SU-DHL-6 (cell line): ENCODE data around the gene PNO1.

ENCODE experiments used
- H2AFZ ChIP-seq: fragments of 200-600 bp; sonication (generic); 2 replicates; pipeline ENCODE4 v1.6.1; 2014; ENCODE audit warnings: low read depth, mild to moderate bottlenecking, moderate library complexity, mixed read lengths, antibody characterized with exemption, low read length; ENCODE audit not compliant: severe bottlenecking
- H3F3A ChIP-seq: fragments of 200-600 bp; shearing (Covaris generic); 2 replicates; pipeline ENCODE4 v1.6.0; 2016; ENCODE audit warnings: antibody characterized with exemption, mild to moderate bottlenecking; ENCODE audit not compliant: insufficient read depth
- H3K27ac ChIP-seq: fragments of 200-600 bp; sonication (generic); 2 replicates; pipeline ENCODE4 v1.5.1; 2016; ENCODE audit warnings: low read depth, mild to moderate bottlenecking, low read length, moderate library complexity, mixed read lengths
- H3K27me3 ChIP-seq: fragments of 200-600 bp; sonication (generic), shearing (Covaris generic); 2 replicates; pipeline ENCODE4 v1.6.0; 2014; ENCODE audit warnings: mild to moderate bottlenecking, low read length
- H3K36me3 ChIP-seq: fragments of 200-600 bp; sonication (generic); 2 replicates; pipeline ENCODE4 v1.6.1; 2014; ENCODE audit warnings: mild to moderate bottlenecking, low read length, mixed read lengths
- H3K4me2 ChIP-seq: fragments of 300-600, 200-600 bp; shearing (Covaris generic), sonication (generic); 2 replicates; pipeline ENCODE4 v1.6.0; 2014; ENCODE audit warnings: low read length, low read depth, mild to moderate bottlenecking; ENCODE audit not compliant: poor library complexity, severe bottlenecking
- H3K4me3 ChIP-seq: fragments of 200-600 bp; sonication (generic); 2 replicates; pipeline ENCODE4 v1.5.1; 2014; ENCODE audit warnings: antibody characterized with exemption, low read length, mild to moderate bottlenecking, mixed read lengths; ENCODE audit not compliant: insufficient read depth, poor library complexity, severe bottlenecking
- H3K79me2 ChIP-seq: fragments of 200-600 bp; sonication (generic); 2 replicates; pipeline ENCODE4 v1.6.1; 2014; ENCODE audit warnings: mild to moderate bottlenecking, low read length, moderate library complexity; ENCODE audit not compliant: insufficient read depth
- H3K9ac ChIP-seq: fragments of 200-600 bp; sonication (generic); 2 replicates; pipeline ENCODE4 v1.7.0; 2014; ENCODE audit warnings: mild to moderate bottlenecking, low read length
- H3K9me2 ChIP-seq: fragments of 200-600 bp; sonication (generic); replicated peaks from 2 replicates; pipeline ENCODE4 v1.6.1; 2014; ENCODE audit warnings: low read length; ENCODE audit not compliant: insufficient read depth
- H3K9me3 ChIP-seq: fragments of 200-600 bp; sonication (generic); 2 replicates; pipeline ENCODE4 v1.6.1; 2014; ENCODE audit warnings: low read length, mixed read lengths; ENCODE audit not compliant: insufficient read depth
- H4K20me1 ChIP-seq: fragments of 200-600 bp; sonication (generic); 2 replicates; pipeline ENCODE4 v1.6.1; 2014; ENCODE audit warnings: low read depth, mild to moderate bottlenecking, antibody characterized with exemption, low read length, moderate library complexity, mixed read lengths
- EZH2phosphoT487 ChIP-seq: fragments of 200-600 bp; sonication (generic), shearing (Covaris generic); conservative IDR thresholded peaks from 2 replicates; pipeline ENCODE4 v1.6.1; 2018; ENCODE audit warnings: mild to moderate bottlenecking, antibody characterized with exemption, low read length, moderate library complexity, mixed read lengths
- TF ChIP-seq, protein P1 (sequence below): fragments of 200-600 bp; sonication (generic); IDR thresholded peaks from one replicate; pipeline ENCODE4 v1.5.1; 2017; ENCODE audit warnings: antibody characterized with exemption, mild to moderate bottlenecking, low read length, moderate library complexity; ENCODE audit not compliant: insufficient read depth, poor library complexity, severe bottlenecking

The PNO1 gene

DNA sequence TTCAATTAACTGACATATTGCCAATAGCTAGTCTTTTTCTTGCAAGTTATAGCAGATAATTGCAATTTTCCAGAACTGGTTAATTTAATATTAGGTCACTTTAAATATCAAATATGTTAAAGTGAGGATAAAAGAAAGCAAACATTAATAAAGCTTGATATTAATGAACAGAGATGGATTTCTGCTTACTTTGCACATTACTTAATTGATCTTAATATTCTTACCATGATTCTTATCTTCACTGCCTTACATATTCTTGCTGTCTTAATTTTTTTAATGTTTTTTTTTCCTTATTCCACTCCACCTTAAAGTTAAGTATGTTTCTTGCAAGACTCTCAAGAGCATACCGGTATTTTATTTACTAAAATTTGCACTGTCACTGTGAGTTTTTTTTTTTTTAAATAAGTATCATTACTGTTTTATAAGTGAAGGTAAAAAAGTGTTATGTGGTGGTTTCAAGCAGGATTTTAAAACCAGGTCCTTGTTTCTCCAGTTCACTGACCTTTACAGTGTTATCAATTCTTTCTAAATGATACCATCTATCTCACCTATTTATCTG is 60.7 kb downstream of the PNO1 start:
- H3K9ac ChIP-seq = no peak overlapping the region
- H3F3A ChIP-seq = peaks cover 15% of the 10 kb centered on the region
- H3K9me3 ChIP-seq = no peaks in the 10 kb centered on the region
- peaks cover 35% of the 10 kb centered on the region; the same call in 1 of the 2 replicates for H4K20me1 ChIP-seq
- no peak overlapping the region for H3K4me3 ChIP-seq
- H3K36me3 ChIP-seq = peaks cover 14% of the 10 kb centered on the region; the same call in 1 of the 2 replicates
- no peak overlapping the region; the same call in 1 of the 2 replicates for H3K27ac ChIP-seq
- H3K9me2 ChIP-seq = no peaks in the 10 kb centered on the region
- H3K27me3 ChIP-seq = no peaks in the 10 kb centered on the region
- peaks cover 100% of the 10 kb centered on the region for H3K79me2 ChIP-seq
- no peak overlapping the region for H2AFZ ChIP-seq
- H3K4me2 ChIP-seq = peak overlapping the region; percentile 22
- no peak for TF ChIP-seq EZH2phosphoT487
- TF ChIP-seq, protein P1, sequence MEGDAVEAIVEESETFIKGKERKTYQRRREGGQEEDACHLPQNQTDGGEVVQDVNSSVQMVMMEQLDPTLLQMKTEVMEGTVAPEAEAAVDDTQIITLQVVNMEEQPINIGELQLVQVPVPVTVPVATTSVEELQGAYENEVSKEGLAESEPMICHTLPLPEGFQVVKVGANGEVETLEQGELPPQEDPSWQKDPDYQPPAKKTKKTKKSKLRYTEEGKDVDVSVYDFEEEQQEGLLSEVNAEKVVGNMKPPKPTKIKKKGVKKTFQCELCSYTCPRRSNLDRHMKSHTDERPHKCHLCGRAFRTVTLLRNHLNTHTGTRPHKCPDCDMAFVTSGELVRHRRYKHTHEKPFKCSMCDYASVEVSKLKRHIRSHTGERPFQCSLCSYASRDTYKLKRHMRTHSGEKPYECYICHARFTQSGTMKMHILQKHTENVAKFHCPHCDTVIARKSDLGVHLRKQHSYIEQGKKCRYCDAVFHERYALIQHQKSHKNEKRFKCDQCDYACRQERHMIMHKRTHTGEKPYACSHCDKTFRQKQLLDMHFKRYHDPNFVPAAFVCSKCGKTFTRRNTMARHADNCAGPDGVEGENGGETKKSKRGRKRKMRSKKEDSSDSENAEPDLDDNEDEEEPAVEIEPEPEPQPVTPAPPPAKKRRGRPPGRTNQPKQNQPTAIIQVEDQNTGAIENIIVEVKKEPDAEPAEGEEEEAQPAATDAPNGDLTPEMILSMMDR = no peak

DNA sequence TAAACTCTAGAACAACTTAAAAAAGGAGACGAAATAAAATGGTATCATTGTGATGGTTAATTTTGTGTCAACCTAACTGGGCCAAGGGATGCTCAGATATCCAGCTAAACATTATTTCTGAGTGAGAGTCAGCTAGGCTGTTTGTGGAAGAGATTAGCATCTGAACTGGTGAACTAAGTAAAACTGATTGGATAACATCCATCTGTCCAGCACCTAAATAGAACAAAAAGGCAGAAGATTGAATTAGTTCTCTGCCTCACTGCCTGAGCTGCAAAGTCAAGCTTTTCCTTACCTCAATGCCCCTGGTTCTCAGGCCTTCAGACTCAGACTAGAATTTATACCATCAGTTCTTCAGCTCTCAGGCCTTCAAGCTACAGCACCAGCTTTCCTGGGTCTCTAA is 64.6 kb downstream of the PNO1 start:
- Histone ChIP-seq H3K9me3 (no peaks in the 10 kb centered on the region), H3K36me3 (peaks cover 13% of the 10 kb centered on the region; the same call in 1 of the 2 replicates), H3K27me3 (no peaks in the 10 kb centered on the region), H2AFZ (no peak overlapping the region), H3K9ac (no peak overlapping the region), H3K9me2 (no peaks in the 10 kb centered on the region), H3K4me3 (no peak overlapping the region), H3F3A (peaks cover 23% of the 10 kb centered on the region; the same call in 1 of the 2 replicates), H3K27ac (no peak overlapping the region), H3K4me2 (no peak overlapping the region), H4K20me1 (peaks cover 56% of the 10 kb centered on the region), H3K79me2 (peaks cover 100% of the 10 kb centered on the region)
- TF ChIP-seq, protein P1 = no peak
- no peak for TF ChIP-seq EZH2phosphoT487

DNA sequence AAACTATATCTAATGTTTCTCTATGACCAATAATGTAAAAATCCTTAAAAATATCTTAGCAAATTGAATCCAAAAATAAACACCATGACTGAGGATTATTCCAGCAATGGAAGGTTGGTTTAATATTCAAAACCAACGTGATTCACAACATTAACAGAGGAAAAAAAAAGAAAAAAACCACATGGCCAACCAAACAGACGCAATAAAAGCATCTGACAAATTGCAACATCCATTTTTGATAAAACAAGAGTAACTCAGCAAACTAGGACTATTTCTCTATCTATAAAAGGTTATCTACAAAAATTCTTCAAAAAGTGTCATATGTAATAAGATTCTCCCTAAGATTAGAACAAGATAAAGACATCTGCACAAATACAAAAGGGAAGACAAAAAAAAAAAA is 65.7 kb downstream of the PNO1 start:
- H3K9me3 ChIP-seq = no peaks in the 10 kb centered on the region
- H3K36me3 ChIP-seq = peaks cover 17% of the 10 kb centered on the region; the same call in 1 of the 2 replicates
- peaks cover 100% of the 10 kb centered on the region for H3K79me2 ChIP-seq
- H3K4me3 ChIP-seq = no peak overlapping the region
- no peaks in the 10 kb centered on the region for H3K27me3 ChIP-seq
- H3K27ac ChIP-seq = no peak overlapping the region
- no peak overlapping the region for H2AFZ ChIP-seq
- no peak overlapping the region for H3K9ac ChIP-seq
- H3K9me2 ChIP-seq = no peaks in the 10 kb centered on the region
- TF ChIP-seq EZH2phosphoT487 = no peak
- TF ChIP-seq, protein P1 = no peak
- no peak overlapping the region for H3K4me2 ChIP-seq
- H3F3A ChIP-seq = peaks cover 23% of the 10 kb centered on the region; the same call in 1 of the 2 replicates
- peaks cover 57% of the 10 kb centered on the region for H4K20me1 ChIP-seq
